Neuronal stem cell (in vitro differentiated cells): Measurements from ENCODE around the gene AFF3.
"Not testable (repeated sequence)": the region's sequence is repeated elsewhere in the genome, so short reads cannot be mapped to it uniquely, and the experiment has no call there.

Experiments
- DNase-seq: peaks from one replicate; pipeline ENCODE4 v3.0.0-alpha.2; 2013; ENCODE audit warnings: low spot score
- H2AFZ ChIP-seq: one replicate; pipeline ENCODE4 v1.6.1; 2013; ENCODE audit warnings: mild to moderate bottlenecking, low read length, inconsistent platforms
- H2AK5ac ChIP-seq: 2 replicates; pipeline ENCODE4 v1.6.1; 2013; ENCODE audit warnings: low read depth, mild to moderate bottlenecking, inconsistent platforms, low read length, moderate library complexity, mixed read lengths
- H2BK120ac ChIP-seq: 2 replicates; pipeline ENCODE4 v1.6.1; 2013; ENCODE audit warnings: low read depth, mild to moderate bottlenecking, inconsistent platforms, low read length, moderate library complexity, mixed read lengths
- H2BK12ac ChIP-seq: one replicate; pipeline ENCODE4 v1.6.1; 2013; ENCODE audit warnings: low read length, inconsistent platforms
- H2BK15ac ChIP-seq: 2 replicates; pipeline ENCODE4 v1.6.1; 2013; ENCODE audit warnings: mild to moderate bottlenecking, low read length, inconsistent platforms, mixed read lengths
- H2BK5ac ChIP-seq: one replicate; pipeline ENCODE4 v1.6.1; 2013; ENCODE audit warnings: inconsistent platforms, mild to moderate bottlenecking, low read length, moderate library complexity
- H3K14ac ChIP-seq: one replicate; pipeline ENCODE4 v1.6.1; 2013; ENCODE audit warnings: low read length, inconsistent platforms
- H3K18ac ChIP-seq: 2 replicates; pipeline ENCODE4 v1.6.1; 2013; ENCODE audit warnings: low read length, inconsistent platforms
- H3K23ac ChIP-seq: 2 replicates; pipeline ENCODE4 v1.6.1; 2013; ENCODE audit warnings: low read depth, mild to moderate bottlenecking, mixed read lengths, low read length, inconsistent platforms; ENCODE audit not compliant: poor library complexity
- H3K27ac ChIP-seq: replicated peaks from 3 replicates; pipeline ENCODE4 v1.5.1; 2013; ENCODE audit warnings: low read length, inconsistent platforms
- H3K27me3 ChIP-seq, 3 experiments: 2 replicates each; pipeline ENCODE4 v1.6.1; 2013; ENCODE audit warnings: low read length in 3 of 3, mild to moderate bottlenecking in 2 of 3, inconsistent platforms in 1 of 3, low read depth in 1 of 3, mixed read lengths in 1 of 3, moderate library complexity in 1 of 3; ENCODE audit not compliant: control insufficient read depth in 3 of 3, insufficient read depth in 3 of 3
- H3K36me3 ChIP-seq, 2 donors: replicated peaks in 1 of 2; 2 replicates each; pipeline ENCODE4 v1.6.1; 2013; ENCODE audit warnings: low read length in 2 of 2; ENCODE audit not compliant: control insufficient read depth in 2 of 2, insufficient read depth in 2 of 2
- H3K4ac ChIP-seq: 2 replicates; pipeline ENCODE4 v1.6.1; 2013; ENCODE audit warnings: inconsistent platforms, mild to moderate bottlenecking, low read length, moderate library complexity
- H3K4me1 ChIP-seq, 2 donors: 1 replicate in 1 of 2; 2 replicates in 1 of 2; pipeline ENCODE4 v1.6.1; 2013; ENCODE audit warnings: low read length in 2 of 2, low read depth in 1 of 2; ENCODE audit not compliant: control insufficient read depth in 2 of 2, insufficient read depth in 1 of 2
- H3K4me2 ChIP-seq: one replicate; pipeline ENCODE4 v1.6.1; 2013; ENCODE audit warnings: mild to moderate bottlenecking, low read length, inconsistent platforms; ENCODE audit not compliant: insufficient read depth, poor library complexity, severe bottlenecking
- H3K4me3 ChIP-seq, 2 donors: 2 replicates each; pipeline ENCODE4 v1.5.1; 2013; ENCODE audit warnings: low read length in 2 of 2, mild to moderate bottlenecking in 2 of 2, inconsistent platforms in 1 of 2, moderate library complexity in 1 of 2
- H3K79me1 ChIP-seq: one replicate; pipeline ENCODE4 v1.6.1; 2013; ENCODE audit warnings: low read depth, mild to moderate bottlenecking, inconsistent platforms, low read length, moderate library complexity
- H3K9ac ChIP-seq: one replicate; pipeline ENCODE4 v1.6.1; 2013; ENCODE audit warnings: mild to moderate bottlenecking, low read depth, low read length, inconsistent platforms; ENCODE audit not compliant: poor library complexity
- H3K9me3 ChIP-seq, 2 donors: replicated peaks in 1 of 2; 2 replicates each; pipeline versions ENCODE3 to v1.6.1; 2013; ENCODE audit warnings: low read length in 2 of 2, mild to moderate bottlenecking in 2 of 2, inconsistent platforms in 1 of 2, low read depth in 1 of 2, mixed read lengths in 1 of 2, moderate library complexity in 1 of 2; ENCODE audit not compliant: control insufficient read depth in 2 of 2, insufficient read depth in 1 of 2
- H4K8ac ChIP-seq: one replicate; pipeline ENCODE4 v1.6.1; 2013; ENCODE audit warnings: low read depth, mild to moderate bottlenecking, inconsistent platforms, low read length, moderate library complexity
- H4K91ac ChIP-seq: one replicate; pipeline ENCODE4 v1.6.1; 2013; ENCODE audit warnings: low read length, low read depth, mild to moderate bottlenecking, inconsistent platforms; ENCODE audit not compliant: poor library complexity
- WGBS, 2 donors: extraction: QIAGEN DNeasy Blood & Tissue Kit; methylation state at CpG; one replicate each; pipeline ENCODE4 v1.1.7; 2013; ENCODE audit warnings: missing lambda C conversion rate in 2 of 2, mixed read lengths in 1 of 2; ENCODE audit not compliant: insufficient read length in 2 of 2, insufficient replicate concordance in 1 of 2; ENCODE audit errors: extremely low coverage in 2 of 2; 5-methylcytosine and 5-hydroxymethylcytosine counted together

The AFF3 gene

DNA sequence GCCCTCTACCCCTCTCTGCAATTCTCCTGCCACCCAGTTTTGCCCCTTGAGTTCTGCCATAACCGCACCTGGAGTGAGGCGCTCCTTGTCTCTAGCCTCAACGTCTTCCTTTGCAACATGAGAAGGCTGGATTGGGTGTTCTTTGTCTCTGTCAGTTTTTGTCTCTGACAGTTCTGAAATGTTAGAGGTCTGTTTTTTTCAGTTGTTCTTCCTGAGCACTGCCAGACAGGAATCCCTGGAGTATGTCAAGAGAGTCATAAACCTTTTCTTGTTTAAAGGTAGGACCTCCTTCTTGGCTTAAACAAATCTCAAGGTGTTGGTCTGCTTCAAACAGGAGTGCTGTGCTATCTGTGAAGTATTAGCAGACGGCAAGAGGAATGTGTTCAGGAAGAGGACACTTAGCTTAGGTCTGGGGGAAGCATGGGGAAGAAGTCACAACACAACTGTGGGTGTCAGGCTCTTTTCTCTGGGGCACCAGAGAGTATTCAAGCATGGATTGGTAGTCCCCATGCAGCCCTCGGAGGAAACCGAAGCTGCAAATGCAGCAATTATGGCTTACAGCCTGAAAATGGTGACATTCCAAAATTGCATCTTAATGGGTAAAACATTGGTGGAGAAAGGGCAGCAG lies 32.3 kb downstream of the AFF3 start:
- Histone ChIP-seq H3K23ac (no peak overlapping the region), H3K27me3 (peaks cover 0 to 2% (median 0%) of the 10 kb centered on the region in 3 experiments), H3K4me2 (no peak overlapping the region), H4K8ac (no peak overlapping the region), H3K14ac (no peak overlapping the region), H3K4ac (no peak overlapping the region), H4K91ac (no peak overlapping the region), H2BK5ac (no peak overlapping the region), H3K9ac (no peak overlapping the region), H2AK5ac (no peak overlapping the region), H3K79me1 (no peaks in the 10 kb centered on the region), H3K9me3 (no peaks in the 10 kb centered on the region), H2AFZ (no peak overlapping the region), H2BK120ac (no peak overlapping the region), H3K36me3 (no peaks in the 10 kb centered on the region), H2BK15ac (no peak overlapping the region), H3K27ac (no peak overlapping the region), H3K4me1 (peaks cover 25 to 33% of the 10 kb centered on the region in 2 donors), H2BK12ac (no peak overlapping the region), H3K18ac (no peak overlapping the region), H3K4me3 (no peak overlapping the region)
- WGBS, 2 donors = no CpG with 5 or more reads among the region's 6 CpGs
- DNase-seq = no peak

DNA sequence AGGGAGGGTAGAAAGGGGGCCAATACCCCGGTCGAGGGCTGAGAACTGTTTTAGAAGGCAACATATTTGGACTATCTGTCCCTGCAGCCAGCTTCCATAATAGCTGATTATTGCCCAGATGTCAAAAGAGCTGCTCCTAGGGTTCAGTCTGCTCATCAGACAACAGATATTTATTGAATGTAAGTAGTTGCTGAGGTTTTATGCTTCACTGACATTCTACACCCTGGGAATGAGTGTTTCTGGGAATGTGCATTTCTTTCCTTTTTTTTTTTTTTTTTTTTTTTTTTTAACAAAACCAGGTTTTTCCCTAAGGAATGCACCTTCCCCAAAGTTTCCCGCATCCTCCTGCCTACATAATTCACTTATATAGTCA lies 33.8 kb downstream of the AFF3 start:
- H3K4me3 ChIP-seq, H3K27me3 ChIP-seq, H3K27ac ChIP-seq, H3K9me3 ChIP-seq, H3K4ac ChIP-seq, H4K8ac ChIP-seq, H3K36me3 ChIP-seq, DNase-seq, H2BK5ac ChIP-seq, H2AFZ ChIP-seq, H3K9ac ChIP-seq, H4K91ac ChIP-seq, H2BK15ac ChIP-seq, H2BK12ac ChIP-seq, H2BK120ac ChIP-seq, H3K18ac ChIP-seq, H3K14ac ChIP-seq, H3K23ac ChIP-seq, H2AK5ac ChIP-seq, H3K4me2 ChIP-seq, H3K79me1 ChIP-seq: not testable (repeated sequence)
- H3K4me1 ChIP-seq = peaks cover 25 to 33% of the 10 kb centered on the region in 2 donors
- WGBS, 2 donors = no CpG with 5 or more reads among the region's 3 CpGs

DNA sequence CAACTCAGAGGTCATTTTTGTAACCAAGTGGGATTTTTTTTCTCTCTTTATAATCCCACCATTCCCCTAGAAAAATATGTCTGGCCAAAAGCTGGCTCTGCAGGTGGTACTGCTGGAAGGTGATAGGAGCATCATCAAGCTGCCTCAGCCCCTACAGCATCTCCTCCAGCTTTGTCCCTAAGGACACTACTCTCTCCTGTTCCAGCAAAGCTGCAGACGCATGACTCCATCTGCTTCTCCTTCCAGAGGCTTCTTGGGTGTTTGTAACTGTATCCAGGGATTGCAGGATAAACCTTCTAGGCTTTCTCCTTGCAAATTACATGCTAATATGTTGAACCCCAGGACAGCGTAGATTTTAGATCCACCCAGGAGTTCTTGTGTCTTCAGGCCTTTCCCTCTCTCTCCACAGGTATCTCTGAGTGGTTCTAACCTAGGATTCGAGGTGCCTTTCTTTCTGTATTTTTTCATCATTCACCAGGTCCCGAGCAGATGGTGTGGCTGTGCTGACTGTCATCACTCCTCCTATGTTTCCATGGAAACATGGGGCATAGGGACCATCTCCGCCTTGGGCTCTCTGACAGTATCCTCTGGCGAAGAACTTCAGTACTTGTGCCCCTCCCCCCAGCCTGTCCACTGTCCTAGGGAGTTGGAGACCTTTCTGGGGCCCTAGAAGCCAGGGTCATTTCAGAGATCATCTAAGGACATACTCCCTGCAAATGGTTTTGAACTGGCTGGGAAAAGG lies 34.3 kb downstream of the AFF3 start:
- WGBS, 2 donors = no CpG with 5 or more reads among the region's 6 CpGs
- Histone ChIP-seq H3K36me3 (no peaks in the 10 kb centered on the region), H2AK5ac (no peak overlapping the region), H3K18ac (no peak overlapping the region), H3K79me1 (no peaks in the 10 kb centered on the region), H2BK12ac (no peak overlapping the region), H3K23ac (no peak overlapping the region), H2BK120ac (no peak overlapping the region), H3K4me1 (peaks cover 25 to 33% of the 10 kb centered on the region in 2 donors), H3K4ac (no peak overlapping the region), H4K8ac (no peak overlapping the region), H3K27ac (no peak overlapping the region), H2AFZ (no peak overlapping the region), H2BK15ac (no peak overlapping the region), H3K14ac (no peak overlapping the region), H3K4me3 (no peak overlapping the region), H3K9ac (no peak overlapping the region), H3K4me2 (no peak overlapping the region), H4K91ac (no peak overlapping the region), H3K9me3 (no peaks in the 10 kb centered on the region), H2BK5ac (no peak overlapping the region), H3K27me3 (peaks cover 0 to 2% (median 0%) of the 10 kb centered on the region in 3 experiments)
- no peak for DNase-seq

DNA sequence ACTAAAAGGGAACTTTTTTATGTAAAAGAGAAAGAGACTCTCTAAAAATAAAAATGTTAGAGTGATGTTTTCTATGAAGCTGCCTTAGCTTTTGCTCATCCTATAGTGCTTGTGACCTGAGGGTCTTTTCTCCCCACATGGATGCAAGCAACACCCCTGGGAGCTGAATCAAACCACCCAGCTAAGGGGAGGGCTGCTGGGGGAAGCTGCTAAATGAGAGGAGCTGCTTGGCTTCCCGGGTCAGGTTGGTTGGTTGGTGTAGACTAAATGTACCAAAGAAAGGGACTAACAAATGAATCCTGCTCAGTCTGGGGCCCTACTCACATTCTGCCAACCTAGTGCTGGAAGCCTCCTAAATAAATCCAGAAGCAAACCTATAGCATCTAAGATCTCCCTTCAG lies 35.0 kb downstream of the AFF3 start:
- H2BK120ac ChIP-seq = no peak overlapping the region
- no peak overlapping the region for H2AK5ac ChIP-seq
- H4K91ac ChIP-seq = no peak overlapping the region
- no peak overlapping the region for H2BK12ac ChIP-seq
- no peaks in the 10 kb centered on the region for H3K79me1 ChIP-seq
- peaks cover 25 to 33% of the 10 kb centered on the region in 2 donors for H3K4me1 ChIP-seq
- no peaks in the 10 kb centered on the region for H3K36me3 ChIP-seq
- H2AFZ ChIP-seq = no peak overlapping the region
- no peak overlapping the region for H4K8ac ChIP-seq
- H3K4me2 ChIP-seq = no peak overlapping the region
- no peak for DNase-seq
- no peak overlapping the region for H3K27ac ChIP-seq
- no peak overlapping the region for H3K4me3 ChIP-seq
- no peak overlapping the region for H2BK5ac ChIP-seq
- H3K18ac ChIP-seq = no peak overlapping the region
- no peak overlapping the region for H3K23ac ChIP-seq
- H3K9ac ChIP-seq = no peak overlapping the region
- no peak overlapping the region for H3K4ac ChIP-seq
- no peaks in the 10 kb centered on the region for H3K9me3 ChIP-seq
- WGBS, 2 donors = no CpG with 5 or more reads among the region's 1 CpG
- peaks cover 0 to 2% (median 0%) of the 10 kb centered on the region in 3 experiments for H3K27me3 ChIP-seq
- no peak overlapping the region for H2BK15ac ChIP-seq
- no peak overlapping the region for H3K14ac ChIP-seq
